Measurements from ENCODE around the gene CTXND1. TPM values are rescaled to one million over a fixed set of nuclear protein-coding genes. Genes with fewer than 3 reads are reported as not detected.

The CTXND1 gene
- total and polyA plus RNA-seq, 2 of the 13 experiments (the other 11 are each of a cell fraction or from before 2014, with no cell fraction given), result 1.2 to 2.1 TPM

DNA sequence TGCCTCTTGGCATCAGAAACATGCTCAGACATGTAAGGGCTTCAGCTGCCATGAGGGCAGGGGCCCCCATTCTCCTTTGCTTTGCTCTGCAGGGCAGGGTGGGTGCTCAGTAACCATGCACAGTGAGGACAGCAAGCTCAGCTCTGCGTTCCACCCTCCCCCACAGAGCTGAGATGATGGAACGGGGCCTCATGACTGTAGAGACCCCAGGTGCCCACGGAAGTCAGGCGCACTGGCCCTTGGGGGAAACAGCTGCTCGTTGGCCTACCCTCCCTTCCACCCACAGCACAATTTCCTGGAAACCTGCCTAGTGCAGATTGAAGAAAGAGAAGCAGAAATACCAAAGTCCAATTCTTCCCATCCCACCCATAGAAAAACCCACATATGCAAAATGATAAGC lies 10.5 kb downstream of the CTXND1 start (continued):
- TF ChIP-seq, protein P1, sequence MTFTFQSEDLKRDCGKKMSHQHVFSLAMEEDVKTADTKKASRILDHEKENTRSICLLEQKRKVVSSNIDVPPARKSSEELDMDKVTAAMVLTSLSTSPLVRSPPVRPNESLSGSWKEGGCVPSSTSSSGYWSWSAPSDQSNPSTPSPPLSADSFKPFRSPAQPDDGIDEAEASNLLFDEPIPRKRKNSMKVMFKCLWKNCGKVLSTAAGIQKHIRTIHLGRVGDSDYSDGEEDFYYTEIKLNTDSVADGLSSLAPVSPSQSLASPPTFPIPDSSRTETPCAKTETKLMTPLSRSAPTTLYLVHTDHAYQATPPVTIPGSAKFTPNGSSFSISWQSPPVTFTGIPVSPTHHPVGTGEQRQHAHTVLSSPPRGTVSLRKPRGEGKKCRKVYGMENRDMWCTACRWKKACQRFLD (CRISPR knock-in tag; IDR thresholded peaks at IDR 0.05; ENCODE audit: borderline replicate concordance), result no peak
- no peak for TF ChIP-seq ZNF382 (CRISPR knock-in tag; IDR thresholded peaks at IDR 0.05; ENCODE audit: borderline replicate concordance)
- no peak for TF ChIP-seq ZBTB46 (CRISPR knock-in tag; IDR thresholded peaks at IDR 0.05; ENCODE audit: borderline replicate concordance)
- TF ChIP-seq ZFP90 (CRISPR knock-in tag; IDR thresholded peaks at IDR 0.05; ENCODE audit: borderline replicate concordance), result no peak
- TF ChIP-seq, protein P2, sequence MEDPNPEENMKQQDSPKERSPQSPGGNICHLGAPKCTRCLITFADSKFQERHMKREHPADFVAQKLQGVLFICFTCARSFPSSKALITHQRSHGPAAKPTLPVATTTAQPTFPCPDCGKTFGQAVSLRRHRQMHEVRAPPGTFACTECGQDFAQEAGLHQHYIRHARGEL (CRISPR knock-in tag; IDR thresholded peaks at IDR 0.05), result no peak
- TF ChIP-seq KMT2A (CRISPR knock-in tag; IDR thresholded peaks at IDR 0.05), result no peak
- TF ChIP-seq NCOA2 (CRISPR knock-in tag; IDR thresholded peaks at IDR 0.05), result no peak
- no peak for TF ChIP-seq SALL1 (CRISPR knock-in tag; IDR thresholded peaks at IDR 0.05)
- TF ChIP-seq TCF7L2 (IDR thresholded peaks at IDR 0.05; ENCODE audit: low read depth, low read length), result no peak

- H3K79me2 ChIP-seq (ENCODE audit: insufficient read depth, low read length), result no peaks in the 10 kb centered on the region
- WGBS (ENCODE audit: low lambda C conversion rate), result 63% methylated on average over 4 of the region's 4 CpGs
- DNase-seq (ENCODE audit: low spot score) (no peak), FAIRE-seq (no peak), ATAC-seq (no peak)
- H3K9ac ChIP-seq (ENCODE audit: insufficient read depth, low read depth, low read length), result no peak overlapping the region
- no peak overlapping the region for H3K4me3 ChIP-seq (replicated peaks in 1 of 3; ENCODE audit: insufficient read depth in 1 of 3, low read depth in 2 of 3, low read length in 3 of 3)
- H3K4me2 ChIP-seq (ENCODE audit: low read depth, low read length), result no peak overlapping the region
- H4K20me1 ChIP-seq (ENCODE audit: insufficient read depth, low read length), result no peaks in the 10 kb centered on the region
- in situ Hi-C loops (cut with HindIII; ENCODE audit: extremely low pct_ligation_motif_present, low pct_unique_long_range_greater_than_20kb), result no loop called here
- H2AFZ ChIP-seq (ENCODE audit: low read length), result no peak overlapping the region
- H3K27me3 ChIP-seq (ENCODE audit: control insufficient read depth in 1 of 2, insufficient read depth in 2 of 2, low read length in 2 of 2), result no peaks in the 10 kb centered on the region
- H3K36me3 ChIP-seq (replicated peaks in 1 of 2; ENCODE audit: control insufficient read depth in 1 of 2, insufficient read depth in 2 of 2, low read length in 2 of 2), result no peaks in the 10 kb centered on the region
- no peaks in the 10 kb centered on the region for H3K9me3 ChIP-seq (ENCODE audit: low read length)
- no TSS peak for BruUV-seq (replicated peaks)
- H3K4me1 ChIP-seq (ENCODE audit: insufficient read depth, low read length), result peaks cover 25% of the 10 kb centered on the region
- H3K27ac ChIP-seq (ENCODE audit: extremely low read length, insufficient read depth, low read length), result no peak overlapping the region
- ChIA-PET CTCF (ENCODE audit: low intra/inter-chr PET ratio, low total read pairs) (no interaction called here), POLR2A (no interaction called here)
- intact Hi-C loops (cut with micrococcal nuclease; ENCODE audit: unreplicated experiment), result no loop called here
- TF ChIP-seq FOXO1 (CRISPR knock-in tag; IDR thresholded peaks at IDR 0.05) (no peak), AKNA (CRISPR knock-in tag; IDR thresholded peaks at IDR 0.05; ENCODE audit: borderline replicate concordance) (no peak), ZNF629 (CRISPR knock-in tag; conservative IDR thresholded peaks at IDR 0.05) (no peak), CREBL2 (CRISPR knock-in tag; IDR thresholded peaks at IDR 0.05; ENCODE audit: borderline replicate concordance) (no peak), ZNF256 (CRISPR knock-in tag; conservative IDR thresholded peaks at IDR 0.05) (no peak), MAFK (conservative IDR thresholded peaks at IDR 0.05 in 1 of 2, IDR thresholded peaks at IDR 0.05 in 1 of 2; ENCODE audit: low read length in 2 of 2) (no peak), KDM5A (IDR thresholded peaks at IDR 0.05; ENCODE audit: borderline replicate concordance, low read length) (no peak)
Measured at GRCh38 chr15:80240276-80240675, 11.7 kb downstream of the CTXND1 start.

All from HepG2 (cell line).